CD4-positive, alpha-beta T cell treated with Interleukin-1 beta for 1 hour (primary cell): ENCODE data around the gene KRT25.
"Not testable (repeated sequence)": the region's sequence is repeated elsewhere in the genome, so short reads cannot be mapped to it uniquely, and the experiment has no call there.

Experiments used
- DNase-seq, 2 donors: peaks; one replicate each; pipeline ENCODE4 v3.0.0-alpha.2; 2020 to 2022

KRT25 gene

GRCh38 chr17:40751065-40751464 lies 4.1 kb downstream of the KRT25 start:
- no peak for DNase-seq

GRCh38 chr17:40750391-40750790 lies 4.7 kb downstream of the KRT25 start:
- DNase-seq = no peak

GRCh38 chr17:40748666-40749065 lies 6.5 kb downstream of the KRT25 start:
- DNase-seq = not testable (repeated sequence)

GRCh38 chr17:40738553-40738952 lies 16.6 kb downstream of the KRT25 start:
- DNase-seq = no peak

DNA sequence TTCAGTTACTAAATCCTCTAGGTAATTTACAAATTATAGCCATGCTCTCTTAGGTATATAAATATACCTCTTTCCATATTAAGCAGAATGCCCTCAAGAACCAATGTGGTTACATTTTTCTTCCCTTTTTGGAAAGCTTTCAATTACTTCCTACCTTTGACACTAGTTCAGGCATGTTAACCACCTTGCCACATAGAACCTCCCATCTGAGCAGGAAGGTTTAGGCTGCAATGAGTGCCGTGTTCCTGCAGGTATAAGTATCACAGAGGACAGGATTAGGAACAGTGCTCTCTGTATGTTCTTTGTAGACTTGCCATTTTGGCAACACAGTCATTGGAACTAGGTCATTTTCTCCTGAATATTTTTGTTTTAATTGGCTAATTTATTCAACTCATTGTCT lies 20.1 kb downstream of the KRT25 start:
- DNase-seq = no peak

- no peak for DNase-seq
These were observed 21.1 kb downstream of the KRT25 start for GRCh38 chr17:40734018-40734417.

DNA sequence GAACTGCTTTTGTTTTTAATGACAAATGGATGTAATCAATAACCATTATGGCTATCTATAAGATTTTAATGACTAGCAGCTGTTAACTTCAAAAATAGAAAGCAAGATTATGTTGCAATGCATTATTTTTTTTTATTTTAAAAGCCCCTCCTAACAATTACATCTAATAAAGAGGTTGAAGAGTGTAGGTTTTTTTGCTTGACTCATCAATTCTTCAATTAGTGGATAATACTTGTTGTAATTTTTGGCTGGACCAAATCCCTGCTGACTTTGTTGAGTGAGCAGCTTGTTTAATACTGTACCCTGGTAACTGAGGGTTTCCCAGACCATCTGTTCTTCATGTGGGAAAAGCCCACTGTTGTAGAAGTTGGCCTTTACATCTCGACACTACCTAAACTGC lies 24.2 kb downstream of the KRT25 start:
- DNase-seq = no peak

GRCh38 chr17:40727447-40728231 lies 27.5 kb downstream of the KRT25 start:
- DNase-seq = no peak

DNA sequence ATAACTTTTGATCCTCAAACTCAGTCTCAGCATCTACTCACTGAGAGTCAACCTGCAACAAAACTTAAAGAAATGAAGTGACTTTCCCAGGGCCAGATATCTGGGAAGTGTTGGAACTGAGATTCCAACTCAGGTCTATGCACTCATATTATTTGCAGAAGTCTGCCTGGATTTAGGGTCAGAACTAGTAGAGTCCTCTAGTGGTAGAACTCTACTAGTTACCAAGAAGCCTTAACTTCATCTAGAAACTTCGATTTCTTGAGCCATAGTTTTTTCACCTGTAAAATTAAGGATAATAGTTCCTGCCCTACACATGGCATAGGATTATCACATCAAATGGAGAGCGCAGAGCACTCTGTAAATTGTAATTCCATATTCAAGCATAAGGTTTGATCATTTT lies 28.2 kb downstream of the KRT25 start:
- peak in 1 of 2 donors; percentile 11 for DNase-seq

GRCh38 chr17:40724656-40725055 lies 30.5 kb downstream of the KRT25 start:
- DNase-seq = no peak

DNA sequence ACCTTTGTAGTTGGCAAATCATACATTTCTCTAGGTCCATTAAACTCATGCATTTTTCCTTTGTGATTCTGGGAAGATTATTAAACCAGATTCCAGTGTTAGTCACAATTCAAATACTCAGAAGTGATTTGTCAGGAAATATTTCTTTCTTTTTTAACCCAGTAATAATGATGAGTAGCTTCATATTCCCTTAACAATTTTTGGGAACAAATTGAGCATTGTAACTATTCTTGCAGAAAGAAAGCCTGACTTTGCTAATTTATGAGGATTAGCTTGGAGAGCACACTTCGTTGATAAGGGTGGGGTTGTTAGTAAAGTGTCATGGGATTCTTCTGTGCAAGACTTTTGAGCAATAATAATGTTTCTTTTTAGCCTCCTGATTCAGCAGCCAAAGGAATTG lies 32.9 kb downstream of the KRT25 start:
- no peak for DNase-seq

DNA sequence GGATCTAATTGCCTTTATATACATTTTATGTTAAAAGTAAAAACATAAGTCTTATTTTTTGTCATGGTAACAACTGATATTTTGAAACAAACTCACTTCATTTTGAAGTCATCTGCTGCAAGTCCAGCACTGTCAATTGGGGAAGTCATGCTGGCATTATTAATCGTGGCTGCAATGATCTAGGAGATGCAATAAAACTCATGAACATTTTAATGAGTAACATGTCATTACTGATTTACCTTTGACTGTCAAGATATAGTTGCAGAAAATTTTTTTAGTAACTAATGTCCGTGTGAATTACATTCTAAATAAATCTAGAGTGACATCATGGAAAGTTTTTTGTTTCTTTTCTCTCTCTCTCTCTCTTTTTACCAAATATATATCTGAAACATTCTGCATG lies 34.2 kb downstream of the KRT25 start:
- DNase-seq = no peak

DNA sequence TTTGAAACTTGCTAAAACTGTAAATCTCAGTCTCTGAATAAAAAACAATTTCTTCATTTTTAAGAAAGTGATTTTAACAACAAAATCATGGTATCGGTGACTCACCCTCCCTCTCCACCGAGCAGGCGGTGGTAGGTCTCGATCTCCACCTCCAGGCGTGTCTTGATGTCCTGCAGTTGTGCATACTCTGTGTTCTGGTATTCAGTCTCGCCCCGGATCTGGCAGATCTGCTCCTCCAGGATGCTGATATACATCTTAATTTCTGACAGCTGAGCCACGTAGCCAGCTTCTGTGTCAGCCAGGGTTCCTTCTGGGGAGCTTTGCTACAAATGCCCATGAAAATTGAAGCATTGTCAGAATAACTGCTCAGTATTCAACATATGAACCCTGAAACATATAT lies 36.2 kb downstream of the KRT25 start:
- no peak for DNase-seq

DNA sequence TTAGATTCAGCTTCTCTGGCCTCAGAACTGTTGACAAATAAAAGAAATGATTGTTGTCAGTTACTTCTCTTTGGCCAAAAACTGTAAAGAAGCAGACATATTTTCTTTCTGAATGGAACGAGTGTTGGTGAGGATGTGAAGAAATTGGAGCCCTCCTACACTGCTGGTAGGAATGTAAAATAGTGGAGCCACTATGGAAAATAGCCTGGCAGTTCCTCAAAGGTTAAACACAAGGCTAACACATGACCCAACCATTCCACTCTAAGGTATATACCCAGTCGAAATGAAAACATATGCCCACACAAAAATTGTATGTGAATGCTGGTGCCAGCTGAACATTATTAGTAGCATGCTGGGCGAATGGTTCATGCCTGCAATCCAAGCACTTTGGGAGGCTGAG lies 37.4 kb downstream of the KRT25 start:
- DNase-seq = no peak

GRCh38 chr17:40714473-40714872 lies 40.7 kb downstream of the KRT25 start:
- DNase-seq = no peak

- no peak for DNase-seq
These were observed 47.4 kb downstream of the KRT25 start for GRCh38 chr17:40707745-40708144.

GRCh38 chr17:40705584-40705983 lies 49.5 kb downstream of the KRT25 start:
- no peak for DNase-seq

DNA sequence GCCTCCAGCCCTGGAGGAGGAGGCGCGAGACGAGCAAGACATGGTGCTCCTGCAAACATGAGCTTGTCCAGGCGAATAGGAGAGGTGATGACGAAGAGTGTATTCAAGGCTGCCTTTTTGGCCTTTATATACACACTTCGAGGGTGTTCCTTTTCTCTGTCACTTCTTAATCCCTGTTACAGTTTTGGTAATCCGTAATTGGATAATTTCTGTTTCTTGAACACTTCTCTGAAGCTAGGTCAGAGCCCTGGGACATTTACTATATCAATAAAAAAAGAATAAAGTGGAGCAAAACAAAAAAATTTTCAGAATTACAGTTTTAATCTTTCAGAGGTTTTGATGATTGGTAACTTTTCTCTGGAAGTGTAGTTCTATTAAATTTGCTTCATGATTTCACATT lies 51.5 kb downstream of the KRT25 start, which contains the start of gene KRT24:
TSS of gene KRT24 (minus strand) at position 101 of the 400 bp plus-strand sequence. CDS start at position 42, 59 bp downstream.
- DNase-seq = no peak

- no peak for DNase-seq
These were observed 52.9 kb downstream of the KRT25 start for GRCh38 chr17:40702271-40702670.

- no peak for DNase-seq
These were observed 55.3 kb downstream of the KRT25 start for GRCh38 chr17:40699853-40700252.

DNA sequence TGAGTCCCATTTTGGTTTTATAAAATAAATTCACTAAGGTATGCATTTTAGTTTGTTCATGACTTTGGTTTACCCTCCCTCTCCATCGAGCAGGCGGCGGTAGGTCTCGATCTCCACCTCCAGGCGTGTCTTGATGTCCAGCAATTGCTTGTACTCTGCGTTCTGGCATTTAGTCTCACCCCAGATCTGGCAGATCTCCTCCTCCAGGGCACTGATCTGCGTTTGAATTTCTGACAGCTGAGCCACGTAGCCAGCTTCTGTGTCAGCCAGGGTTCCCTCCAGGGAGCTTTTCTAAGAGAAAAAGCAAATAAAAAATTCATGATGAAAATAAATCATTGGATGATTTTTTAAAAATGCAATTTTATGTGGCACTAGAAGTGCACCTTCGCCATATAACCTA lies 55.8 kb downstream of the KRT25 start:
- no peak for DNase-seq
